Activated effector memory CD4-positive, alpha-beta T cell treated with Interleukin-2 at 50 U/mL for 16 hours (primary cell): ENCODE data around the gene TOB1.
A peak's percentile ranks its signal among the peaks of the same experiment; 100 is the strongest.
"Not testable (repeated sequence)": the region's sequence is repeated elsewhere in the genome, so short reads cannot be mapped to it uniquely, and the experiment has no call there.

Experiments used
- DNase-seq: peaks from one replicate; pipeline ENCODE4 v3.0.0-alpha.2; 2020

TOB1 gene

DNA sequence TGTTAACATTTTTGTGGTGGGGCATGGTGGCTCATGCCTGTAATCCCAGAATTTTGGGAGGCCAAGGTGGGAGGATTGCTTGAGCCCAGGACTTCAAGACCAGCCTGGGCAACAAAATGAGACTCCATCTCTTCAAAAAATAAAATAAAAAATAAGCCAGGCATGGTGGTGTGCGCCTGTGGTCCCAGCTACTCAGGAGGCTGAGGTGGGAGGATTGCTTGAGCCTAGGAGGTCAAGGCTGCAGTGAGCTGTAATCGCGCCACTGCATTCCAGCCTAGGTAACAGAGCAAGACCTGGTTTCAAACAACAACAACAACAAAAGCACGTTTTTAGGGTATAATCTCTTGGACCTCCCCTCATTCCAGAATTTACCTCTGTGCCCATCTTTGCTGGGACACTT is 28.4 kb upstream of the TOB1 start:
- DNase-seq: not testable (repeated sequence)

DNA sequence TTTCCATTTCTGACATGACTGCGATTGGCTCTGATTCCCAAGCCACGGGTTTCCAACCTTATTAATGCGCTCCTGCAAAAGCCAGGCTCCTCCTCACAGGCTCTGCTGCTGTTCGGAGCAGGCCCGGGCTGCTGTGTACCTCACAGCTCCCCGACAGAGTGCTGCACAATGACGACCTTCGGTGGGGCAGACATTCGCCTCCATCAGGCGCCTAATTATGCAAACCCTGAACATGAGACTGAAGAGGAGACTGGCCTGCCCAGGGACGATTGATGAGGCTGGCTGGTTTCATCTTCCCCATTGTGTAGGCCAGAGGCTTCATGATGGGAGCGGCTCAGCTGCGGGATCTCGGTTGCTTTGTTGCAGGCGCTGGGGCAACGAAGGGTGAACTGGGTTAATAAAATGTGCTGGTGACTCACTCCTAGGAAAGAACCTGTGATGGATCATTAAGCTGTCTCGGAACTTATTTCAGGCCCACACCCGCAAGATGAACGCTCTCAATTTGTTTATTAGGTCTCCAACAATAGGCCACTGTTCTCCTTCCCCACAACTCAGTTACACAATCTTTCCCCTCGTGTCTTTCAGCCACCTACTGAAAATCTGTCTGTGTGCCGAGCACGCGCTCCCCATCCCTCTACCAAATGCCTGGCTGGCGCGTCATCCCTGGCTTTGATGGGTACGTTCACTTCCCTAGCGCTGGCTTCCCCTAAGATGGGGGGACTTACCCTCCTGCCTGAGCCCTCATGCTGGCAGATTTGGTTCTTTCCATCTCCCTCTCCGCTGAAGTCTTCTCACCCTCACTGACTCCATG is 27.2 kb upstream of the TOB1 start:
- no peak for DNase-seq

DNA sequence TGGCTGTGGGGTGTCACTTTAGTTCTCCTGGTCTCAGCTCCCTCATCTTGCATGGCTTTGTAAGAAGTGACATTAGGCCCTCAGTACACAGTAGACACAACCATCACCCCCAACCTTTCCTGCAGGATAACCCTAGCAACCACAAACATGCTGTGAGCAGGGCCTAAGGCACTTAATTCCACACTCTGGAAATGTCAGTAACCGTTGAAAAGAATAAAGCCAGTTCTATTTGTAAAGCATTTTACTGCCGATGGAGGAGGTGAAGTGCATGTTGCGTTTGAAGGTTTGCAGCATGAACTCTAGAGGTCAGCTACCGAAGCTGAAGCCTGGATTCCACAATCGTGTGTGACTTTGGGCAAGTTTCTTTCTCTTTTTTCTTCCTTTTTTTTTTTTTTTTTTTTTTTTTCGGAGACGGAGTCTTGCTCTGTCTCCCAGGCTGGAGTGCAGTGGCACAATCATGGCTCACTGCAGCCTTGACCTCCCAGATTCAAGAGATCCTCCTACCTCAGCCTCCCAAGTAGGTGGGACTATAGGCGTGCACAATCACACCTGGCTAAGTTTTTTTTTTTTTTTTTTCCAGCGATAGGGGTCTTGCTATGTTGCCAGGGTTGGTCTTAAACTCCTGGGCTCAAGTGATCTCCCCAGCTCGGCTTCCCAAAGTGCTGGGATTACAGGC is 26.1 kb upstream of the TOB1 start:
- no peak for DNase-seq

DNA sequence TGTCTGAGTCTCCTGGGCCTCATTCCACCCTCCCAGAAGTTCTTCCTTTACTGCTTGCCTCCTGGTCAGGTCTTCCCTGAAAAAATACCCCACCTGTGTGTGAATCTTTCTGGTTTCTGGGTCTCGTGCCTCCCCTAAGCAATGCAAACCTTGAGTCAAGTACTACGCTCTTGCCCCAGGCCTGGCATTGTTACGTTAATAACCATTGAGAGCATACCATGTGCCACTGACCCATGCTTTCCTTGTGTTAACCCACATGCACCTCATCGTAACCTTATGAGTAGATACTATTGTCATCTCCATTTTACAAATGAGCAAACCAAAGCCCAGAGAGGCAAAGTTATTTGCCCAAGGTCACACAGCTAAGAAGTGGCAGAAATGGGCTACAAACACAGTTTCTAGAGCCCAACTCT is 25.4 kb upstream of the TOB1 start:
- no peak for DNase-seq

DNA sequence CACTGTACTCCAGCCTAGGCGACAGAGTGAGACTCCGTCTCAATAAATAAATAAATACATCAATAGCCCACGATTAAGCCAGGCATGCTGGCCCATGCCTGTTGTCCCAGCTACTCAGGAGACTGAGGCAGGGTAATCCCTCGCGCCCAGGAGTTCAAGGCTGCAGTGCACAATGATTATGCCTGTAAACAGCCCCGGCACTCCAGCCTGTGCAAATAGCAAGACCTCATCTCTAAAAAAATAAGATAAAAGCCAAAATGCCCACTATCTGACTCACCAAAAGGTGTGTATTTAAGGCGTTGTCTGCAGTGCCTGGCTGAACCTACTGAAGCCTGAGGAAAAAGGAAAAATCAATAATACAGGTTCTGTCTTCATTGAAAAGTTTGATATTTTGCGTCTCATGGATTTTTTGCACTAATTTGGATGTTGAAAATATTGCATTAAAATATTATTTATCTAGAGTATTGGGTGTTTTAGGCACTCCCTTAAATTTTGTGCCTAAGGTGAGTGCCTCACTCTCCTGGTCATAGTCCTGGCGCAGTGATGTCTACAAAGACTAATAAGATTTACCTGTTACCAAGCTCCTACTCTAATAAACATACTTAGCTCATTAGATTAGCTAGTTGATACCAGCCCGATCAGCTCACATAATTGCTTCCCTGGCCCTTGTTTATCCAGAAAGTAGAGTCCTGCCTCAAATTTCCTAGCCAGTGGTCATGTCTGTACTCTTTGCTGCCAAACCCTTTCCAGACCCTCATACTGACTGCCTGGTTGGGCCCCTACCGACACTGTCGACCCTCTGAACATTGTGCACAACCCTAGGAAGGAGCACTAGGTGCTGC is 24.7 kb upstream of the TOB1 start:
- DNase-seq: no peak

DNA sequence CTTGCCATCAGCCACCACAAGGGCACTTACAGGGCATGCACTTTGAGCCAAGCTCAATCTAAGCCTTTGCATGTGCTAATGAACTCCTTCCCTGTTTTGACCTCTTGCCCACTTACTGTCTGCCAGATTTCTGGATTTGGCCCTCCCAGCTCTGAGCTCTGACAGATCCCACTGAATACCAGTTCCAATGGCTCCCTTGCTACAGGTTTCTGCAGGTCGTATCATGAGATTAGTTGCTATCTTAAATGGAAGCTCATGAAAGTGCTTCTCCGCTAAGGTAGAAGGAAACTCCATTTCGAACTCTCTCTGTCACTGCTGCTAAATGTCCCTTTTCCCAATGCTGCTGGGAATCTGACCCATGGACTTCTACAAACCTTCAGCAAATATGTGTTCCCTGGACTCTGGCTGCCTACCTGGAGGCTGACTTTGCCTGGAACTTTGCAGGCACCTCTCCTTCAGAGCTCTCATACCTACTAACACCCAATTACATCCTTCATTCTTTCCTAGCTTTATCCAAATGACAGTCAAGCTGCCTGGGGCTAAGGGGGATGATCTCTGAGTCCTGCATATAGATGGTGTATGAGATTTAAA is 23.5 kb upstream of the TOB1 start:
- DNase-seq: no peak

DNA sequence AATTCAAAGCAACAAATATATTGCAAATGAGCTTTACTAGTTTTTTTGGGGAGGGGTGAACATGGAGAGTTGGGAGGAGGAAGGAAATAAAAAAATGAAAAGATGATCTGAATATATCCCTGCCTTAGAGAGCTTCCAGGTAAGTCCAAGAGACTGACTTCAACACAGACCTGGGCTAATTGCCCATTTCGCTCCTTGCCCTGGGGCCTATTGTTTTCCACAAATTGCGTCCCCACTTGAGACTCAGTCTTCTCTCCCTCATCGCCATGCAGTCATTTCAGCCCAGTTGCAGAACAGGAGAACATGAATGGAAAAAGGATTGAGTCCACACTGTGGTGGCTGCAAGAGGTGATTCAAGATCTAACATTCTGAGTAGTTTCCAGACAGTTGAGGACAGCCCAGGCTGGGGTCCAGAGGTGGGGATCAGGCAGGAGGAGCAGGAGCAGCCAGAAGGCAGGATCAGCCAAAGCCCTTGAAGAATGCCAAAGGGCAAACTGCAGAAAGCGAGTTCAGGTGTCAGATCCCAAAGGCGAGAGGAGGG is 21.6 kb upstream of the TOB1 start:
- DNase-seq: no peak

DNA sequence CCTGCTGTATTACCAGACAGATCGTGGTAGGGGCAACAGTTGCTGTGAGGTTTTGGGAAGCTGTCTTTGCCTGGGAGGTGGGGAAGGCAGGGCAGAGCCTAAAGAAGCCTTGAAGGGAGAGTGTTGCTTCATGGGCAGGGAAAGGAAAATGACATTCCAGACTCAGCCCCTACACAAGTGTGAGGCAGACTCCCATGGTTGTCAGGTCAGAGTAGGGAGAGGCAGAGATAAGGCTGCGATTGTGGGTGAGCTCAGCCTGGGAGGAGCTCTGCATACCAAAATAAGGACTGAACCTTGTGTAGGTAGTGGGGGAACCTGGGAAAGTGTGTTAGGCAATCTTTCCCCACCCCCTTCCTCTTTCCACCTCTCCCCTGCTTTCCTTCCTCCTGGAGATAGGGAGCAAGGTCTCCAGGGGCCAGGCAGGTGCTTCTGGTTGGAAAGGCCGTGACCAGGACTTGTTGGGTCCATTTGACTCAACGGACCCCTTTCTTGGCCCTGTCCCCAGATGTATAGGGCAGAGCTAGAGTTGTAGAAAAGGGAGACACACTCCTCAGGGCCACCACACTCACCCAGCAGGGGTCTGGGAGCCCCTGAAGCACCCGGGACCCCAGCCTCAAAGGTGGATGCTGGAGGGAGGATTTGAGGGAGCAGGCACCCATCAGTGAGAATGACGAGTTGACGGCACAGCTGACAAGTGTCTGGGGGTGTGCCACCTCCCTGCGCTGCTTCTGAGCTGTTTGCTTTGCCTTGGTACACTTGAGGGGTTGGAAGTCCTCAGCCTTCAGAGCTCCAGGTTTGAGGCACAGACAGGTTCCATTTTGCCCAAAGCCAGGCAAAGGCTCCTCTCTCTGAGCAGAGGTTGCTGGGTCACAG is 18.5 kb upstream of the TOB1 start:
- no peak for DNase-seq

DNA sequence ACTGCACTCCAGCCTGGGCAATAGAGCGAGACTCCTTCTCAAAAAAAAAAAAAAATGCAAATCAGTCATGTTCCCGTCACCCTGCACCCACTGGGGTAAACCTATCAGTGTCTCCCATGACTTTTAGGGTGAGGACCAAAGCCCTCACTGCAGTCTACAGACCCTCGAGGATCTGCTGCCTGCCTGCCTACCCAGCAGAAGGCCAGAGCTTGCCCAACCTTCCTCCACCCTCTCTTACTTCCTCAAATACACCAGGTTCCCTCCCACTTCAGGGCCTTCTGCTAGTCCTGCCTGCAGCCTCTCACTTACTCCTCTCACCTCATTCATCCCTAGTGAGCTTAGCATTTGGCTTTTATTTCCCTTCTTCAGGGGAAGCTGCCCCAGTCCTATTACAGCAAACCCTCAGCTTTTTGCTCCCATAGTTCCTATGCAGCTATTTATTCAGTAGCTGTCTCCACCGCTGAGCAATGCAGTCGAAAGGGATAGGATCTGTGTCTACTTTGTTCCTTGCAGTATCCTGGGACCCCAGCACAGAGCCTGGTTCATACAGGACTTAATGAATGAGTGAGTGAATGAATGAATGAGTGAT is 17.8 kb upstream of the TOB1 start:
- no peak for DNase-seq

DNA sequence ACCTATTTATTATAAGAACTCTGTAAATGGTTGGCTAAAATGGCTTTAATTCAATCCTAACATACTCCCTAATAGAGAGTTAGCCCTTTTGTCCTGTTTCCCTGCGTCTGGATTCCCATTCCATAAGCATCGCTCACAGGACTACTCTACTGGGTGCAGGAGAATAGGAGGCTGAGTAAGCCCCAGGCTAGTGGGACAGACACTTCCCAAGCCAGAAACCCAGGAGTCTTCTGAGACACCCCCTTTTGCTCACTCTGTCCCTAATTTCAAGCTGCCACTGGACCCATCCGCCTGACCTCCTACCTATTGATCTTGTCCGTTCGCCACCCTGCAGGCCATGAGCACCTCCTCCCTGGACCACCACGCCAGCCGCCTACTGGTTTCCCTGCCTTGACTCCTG is 16.7 kb upstream of the TOB1 start:
- DNase-seq: no peak

DNA sequence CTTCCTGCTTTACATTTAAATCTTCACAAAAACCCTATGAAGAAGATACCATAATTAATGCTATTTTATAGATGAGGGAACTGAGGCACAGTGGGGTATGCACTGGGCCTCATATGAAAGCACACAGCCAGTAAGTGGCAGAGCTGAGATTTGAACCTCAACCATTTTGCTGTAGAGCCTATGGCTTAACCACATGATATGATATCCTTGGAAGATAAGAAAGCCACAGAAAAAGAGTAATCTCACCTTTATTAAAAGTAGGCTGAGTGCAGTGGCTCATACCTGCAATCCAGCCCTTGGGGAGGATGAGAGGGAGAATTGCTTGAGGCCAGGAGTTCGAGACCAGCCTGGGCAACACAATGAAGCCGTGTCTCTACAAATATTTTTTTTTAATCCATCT is 15.0 kb upstream of the TOB1 start:
- DNase-seq: no peak

DNA sequence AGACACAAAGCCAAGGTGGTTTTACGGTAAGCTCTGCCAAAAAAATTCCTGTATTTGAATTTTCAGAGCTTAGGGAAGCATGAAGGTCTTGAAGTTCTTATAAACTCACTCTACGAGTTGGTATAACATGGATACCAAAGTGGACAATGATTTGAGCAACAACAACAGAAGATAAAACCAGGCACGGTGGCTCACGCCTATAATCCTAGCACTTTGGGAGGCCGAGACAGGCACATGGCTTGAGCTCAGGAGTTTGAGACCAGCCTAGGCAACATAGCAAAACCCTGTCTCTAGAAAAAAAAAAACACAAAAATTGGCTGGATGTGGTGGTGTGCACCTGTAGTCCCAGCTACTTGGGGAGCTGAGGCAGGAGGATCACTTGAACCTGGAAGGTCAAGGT is 12.9 kb upstream of the TOB1 start:
- no peak for DNase-seq

DNA sequence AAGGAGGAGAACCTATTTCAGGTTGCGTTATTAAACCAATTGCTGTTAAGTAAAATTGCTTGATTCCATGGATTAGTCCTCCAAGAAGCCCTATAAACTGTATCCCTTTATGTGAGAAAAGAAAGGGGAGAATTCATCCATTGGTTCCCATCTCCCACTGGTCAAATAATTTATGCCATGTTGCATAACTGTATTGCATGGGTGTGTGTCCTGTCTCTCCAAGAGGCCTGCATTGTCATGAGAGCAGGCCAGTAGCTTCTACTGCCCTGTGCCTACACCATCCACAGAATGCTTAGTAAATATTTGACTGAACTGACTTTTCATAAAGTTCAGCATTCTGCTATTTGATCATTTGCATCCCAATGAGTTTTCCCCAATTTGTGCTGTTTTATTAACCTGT is 11.7 kb upstream of the TOB1 start:
- no peak for DNase-seq

DNA sequence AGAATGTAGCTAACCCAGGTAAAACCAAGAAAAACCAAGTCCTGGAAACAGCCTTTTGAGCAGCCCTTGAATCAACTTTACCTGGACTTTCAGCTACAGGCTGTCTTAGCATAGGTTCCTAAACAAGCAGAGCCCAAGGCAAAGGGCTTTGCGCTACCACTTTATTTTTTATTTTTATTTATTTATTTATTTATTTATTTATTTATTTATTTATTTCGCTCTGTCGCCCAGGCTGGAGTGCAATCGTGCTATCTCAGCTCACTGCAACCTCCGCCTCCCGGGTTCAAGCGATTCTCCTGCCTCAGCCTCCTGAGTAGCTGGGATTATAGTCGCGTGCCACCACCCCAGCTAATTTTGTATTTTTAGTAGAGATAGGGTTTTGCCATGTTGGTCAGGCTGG is 10.9 kb upstream of the TOB1 start:
- not testable (repeated sequence) for DNase-seq

DNA sequence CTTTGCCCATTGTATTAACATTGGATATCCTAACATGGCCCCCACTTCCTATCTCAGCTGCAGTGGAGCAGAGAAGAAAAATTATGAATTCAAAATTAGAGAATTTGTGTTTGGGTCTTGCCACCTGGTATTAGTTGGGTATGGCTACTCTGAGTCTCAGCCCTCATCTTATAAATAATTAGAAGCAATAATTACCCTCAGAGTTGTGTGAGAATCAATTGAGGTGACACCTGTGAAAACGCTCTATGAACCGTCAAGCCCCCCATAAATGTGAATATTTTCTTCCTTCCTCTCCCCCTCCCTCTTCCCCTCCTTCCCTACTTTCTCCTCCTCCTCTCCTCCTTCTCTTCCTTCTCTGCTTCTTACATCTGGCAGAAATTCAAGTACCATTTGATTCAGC is 8.9 kb upstream of the TOB1 start:
- no peak for DNase-seq

DNA sequence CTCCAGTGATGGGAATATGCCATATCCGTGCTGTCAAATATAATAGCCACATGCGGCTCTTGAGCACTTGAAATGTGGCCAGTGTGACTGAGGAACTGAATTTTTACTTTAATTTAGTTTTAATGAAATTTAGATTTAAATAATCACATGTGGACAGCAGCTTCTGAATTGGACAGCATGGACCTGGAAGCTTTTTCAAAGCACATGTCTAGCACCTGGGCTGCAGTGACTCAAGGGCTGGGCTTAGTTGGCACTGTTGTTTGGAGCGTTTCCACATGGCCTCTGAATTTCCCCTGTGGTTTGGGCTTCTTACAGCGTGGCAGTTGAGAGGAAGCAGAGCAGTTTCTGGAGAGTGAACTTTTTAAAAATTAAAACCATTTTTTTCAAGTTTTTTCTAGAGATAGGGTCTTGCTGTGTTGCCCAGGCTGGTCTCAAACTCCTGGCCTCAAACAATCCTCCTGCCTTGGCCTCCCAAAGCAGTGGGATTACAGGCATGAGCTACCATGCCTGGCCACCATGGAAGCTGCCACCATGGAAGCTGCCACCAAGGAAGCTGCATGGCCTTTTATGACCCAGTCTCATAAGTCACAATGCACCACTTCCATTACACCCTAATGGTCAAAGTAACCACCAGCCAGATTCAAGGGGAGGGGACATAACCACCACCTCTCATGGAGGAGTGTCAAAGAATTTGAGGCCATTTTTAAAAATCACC is 6.7 kb upstream of the TOB1 start:
- peak; percentile 37 for DNase-seq

DNA sequence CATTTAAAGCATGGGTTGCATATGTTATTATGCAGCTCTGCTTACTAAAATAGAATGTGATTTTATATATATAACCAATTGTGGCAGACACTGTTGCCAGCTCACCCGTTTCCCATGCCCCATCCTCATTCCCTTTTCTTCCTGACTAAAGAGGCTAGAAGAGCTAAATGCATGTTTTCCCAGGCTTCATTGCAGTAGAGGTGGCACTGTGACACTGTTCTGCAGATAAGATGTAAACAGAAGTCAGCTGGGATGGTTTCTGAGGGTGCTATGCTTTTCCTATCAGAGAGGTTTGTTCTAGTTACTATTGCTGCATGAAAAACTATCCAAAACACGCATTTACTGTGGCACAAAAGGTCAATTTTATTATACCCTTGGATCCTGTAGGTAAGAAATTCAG is 5.7 kb upstream of the TOB1 start:
- DNase-seq: no peak

DNA sequence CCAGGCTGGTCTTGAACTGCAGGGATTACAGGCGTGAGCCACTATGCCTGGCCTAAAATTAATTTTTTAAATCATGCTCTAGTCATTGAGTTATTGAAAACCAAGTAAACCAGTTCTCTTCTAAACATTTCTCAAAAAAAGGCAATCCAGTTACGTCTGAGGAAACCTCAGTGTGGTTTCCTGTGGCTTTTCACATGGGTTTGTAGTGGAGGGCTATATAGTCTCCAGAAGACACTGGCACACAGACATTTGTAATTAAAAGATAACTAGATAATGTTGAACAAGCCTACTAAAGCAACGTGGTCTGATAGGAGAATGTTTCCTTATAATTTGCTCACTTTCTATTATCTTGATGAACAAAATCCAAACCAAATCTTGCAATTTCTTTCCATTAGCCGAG is 5.2 kb upstream of the TOB1 start:
- peak; percentile 22 for DNase-seq

DNA sequence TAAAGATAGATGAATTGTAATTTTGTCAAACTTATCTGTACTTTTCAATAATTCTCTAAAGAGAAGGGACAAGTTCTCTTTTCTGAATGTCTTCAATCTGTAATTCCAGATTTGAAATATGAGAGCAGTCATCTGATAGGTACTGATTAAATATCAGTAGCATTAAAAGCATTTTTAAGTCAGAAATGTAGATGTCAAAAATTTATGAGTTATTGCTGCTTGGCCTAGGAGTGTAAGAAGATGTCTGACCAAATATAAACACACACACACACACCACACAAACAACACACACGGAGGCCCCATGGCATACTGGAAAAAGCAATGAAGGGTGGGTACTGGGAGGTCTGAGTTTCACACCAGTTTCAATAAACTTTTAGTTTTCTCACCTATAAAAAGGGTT is 2.4 kb upstream of the TOB1 start:
- DNase-seq: no peak

DNA sequence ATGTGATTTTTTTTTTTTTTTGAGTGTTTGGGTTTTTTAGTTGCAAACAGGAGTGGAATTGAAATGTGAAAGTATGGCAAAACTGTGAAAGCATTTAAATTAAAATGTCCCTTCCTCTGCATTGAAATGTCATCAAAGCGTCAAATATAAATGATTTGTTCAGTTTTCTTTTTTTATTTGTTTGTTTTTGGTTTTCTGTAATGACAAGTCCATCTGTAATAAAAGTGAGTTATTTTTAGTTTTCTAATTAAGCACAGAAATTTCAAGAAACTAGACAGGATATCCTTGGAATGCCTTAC is 1.9 kb upstream of the TOB1 start:
- DNase-seq: no peak
